ENCODE data around the gene OR9K2. TPM values are rescaled to one million over a fixed set of nuclear protein-coding genes. Genes with fewer than 3 reads are reported as not detected.

The OR9K2 gene, protein sequence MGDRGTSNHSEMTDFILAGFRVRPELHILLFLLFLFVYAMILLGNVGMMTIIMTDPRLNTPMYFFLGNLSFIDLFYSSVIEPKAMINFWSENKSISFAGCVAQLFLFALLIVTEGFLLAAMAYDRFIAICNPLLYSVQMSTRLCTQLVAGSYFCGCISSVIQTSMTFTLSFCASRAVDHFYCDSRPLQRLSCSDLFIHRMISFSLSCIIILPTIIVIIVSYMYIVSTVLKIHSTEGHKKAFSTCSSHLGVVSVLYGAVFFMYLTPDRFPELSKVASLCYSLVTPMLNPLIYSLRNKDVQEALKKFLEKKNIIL
- total RNA-seq: not detected

GRCh38 chr12:55126106-55126505 lies at the start of gene OR9K2:
TSS of gene OR9K2 (plus strand) at chr12:55126406. CDS start at chr12:55129835, 3,429 bp downstream.

Other genes with a start within 250 kb of the OR9K2 start
- gene TESPA1, start 141.6 kb upstream of the OR9K2 start, total RNA-seq: not detected
- gene NEUROD4, start 106.4 kb upstream of the OR9K2 start, total RNA-seq: 4.4 TPM
- gene OR10A7, start 94.6 kb downstream of the OR9K2 start, total RNA-seq: not detected
- gene OR6C74, start 118.2 kb downstream of the OR9K2 start, total RNA-seq: not detected
- gene OR6C6, start 170.2 kb downstream of the OR9K2 start, total RNA-seq: not detected
- not detected for gene OR6C1, start 187.9 kb downstream of the OR9K2 start, total RNA-seq
- gene OR6C3, start 204.3 kb downstream of the OR9K2 start, total RNA-seq: not detected
- not detected for gene OR6C75, start 236.6 kb downstream of the OR9K2 start, total RNA-seq

All from parietal lobe (tissue), 1 donor.